ENCODE results near the gene IGF2R.

The IGF2R gene

GRCh38 chr6:160013987-160014868 lies 45.3 kb downstream of the IGF2R start:
- Histone ChIP-seq H3K27ac (no peak overlapping the region), H3K9me3 (replicated peaks in 1 of 11) (peaks cover 9 to 33% (median 28%) of the 10 kb centered on the region in 11 experiments; a peak in 20 of 22 replicates), H3K9ac (no peak overlapping the region), H3K4me2 (peak overlapping the region in 2 of 11 experiments; percentile 10 to 24; a peak in 2 of 22 replicates), H3K4me1 (peaks cover 0 to 49% (median 7%) of the 10 kb centered on the region in 10 experiments; a peak in 11 of 20 replicates), H3K4me3 (no peak overlapping the region), H3K36me3 (peaks cover 68 to 97% (median 87%) of the 10 kb centered on the region in 11 experiments), H3K27me3 (no peaks in the 10 kb centered on the region), H4K20me1 (peaks cover 0 to 76% (median 3%) of the 10 kb centered on the region in 11 experiments; a peak in 8 of 22 replicates)
- TF ChIP-seq Cebpa-rat (IDR thresholded peaks at IDR 0.05) = no peak

- Histone ChIP-seq H3K4me2 (no peak overlapping the region), H3K9me3 (replicated peaks in 1 of 11) (peaks cover 8 to 39% (median 28%) of the 10 kb centered on the region in 11 experiments; a peak in 20 of 22 replicates), H3K4me1 (peaks cover 0 to 52% (median 7%) of the 10 kb centered on the region in 10 experiments; a peak in 11 of 20 replicates), H3K27ac (no peak overlapping the region), H4K20me1 (peaks cover 0 to 70% (median 3%) of the 10 kb centered on the region in 11 experiments; a peak in 8 of 22 replicates), H3K9ac (no peak overlapping the region), H3K36me3 (peaks cover 63 to 97% (median 85%) of the 10 kb centered on the region in 11 experiments), H3K27me3 (no peaks in the 10 kb centered on the region), H3K4me3 (no peak overlapping the region)
- no peak for TF ChIP-seq Cebpa-rat (IDR thresholded peaks at IDR 0.05)
Observed at GRCh38 chr6:160014869-160015182, 45.9 kb downstream of the IGF2R start.

- H3K27ac ChIP-seq = no peak overlapping the region
- no peaks in the 10 kb centered on the region for H3K27me3 ChIP-seq
- H3K9ac ChIP-seq = no peak overlapping the region
- H3K4me3 ChIP-seq = no peak overlapping the region
- H4K20me1 ChIP-seq = peaks cover 0 to 58% (median 0%) of the 10 kb centered on the region in 11 experiments; a peak in 8 of 22 replicates
- peaks cover 0 to 52% (median 7%) of the 10 kb centered on the region in 10 experiments; a peak in 11 of 20 replicates for H3K4me1 ChIP-seq
- H3K4me2 ChIP-seq = peak overlapping the region in 2 of 11 experiments; percentile 7 to 27; a peak in 2 of 22 replicates
- TF ChIP-seq Cebpa-rat (IDR thresholded peaks at IDR 0.05) = no peak
- H3K9me3 ChIP-seq (replicated peaks in 1 of 11) = peaks cover 8 to 42% (median 28%) of the 10 kb centered on the region in 11 experiments; a peak in 20 of 22 replicates
- H3K36me3 ChIP-seq = peaks cover 51 to 93% (median 79%) of the 10 kb centered on the region in 11 experiments
Observed at GRCh38 chr6:160015778-160016684, 47.1 kb downstream of the IGF2R start.

- H3K27ac ChIP-seq = no peak overlapping the region
- TF ChIP-seq Cebpa-rat (IDR thresholded peaks at IDR 0.05) = no peak
- H4K20me1 ChIP-seq = peaks cover 0 to 51% (median 5%) of the 10 kb centered on the region in 11 experiments; a peak in 10 of 22 replicates
- H3K9me3 ChIP-seq (replicated peaks in 1 of 11) = peaks cover 0 to 22% (median 0%) of the 10 kb centered on the region in 11 experiments; a peak in 7 of 22 replicates
- no peaks in the 10 kb centered on the region for H3K27me3 ChIP-seq
- peaks cover 46 to 87% (median 69%) of the 10 kb centered on the region in 11 experiments for H3K36me3 ChIP-seq
- peaks cover 0 to 24% (median 0%) of the 10 kb centered on the region in 10 experiments; a peak in 5 of 20 replicates for H3K4me1 ChIP-seq
- no peak overlapping the region for H3K4me2 ChIP-seq
- no peak overlapping the region for H3K4me3 ChIP-seq
- no peak overlapping the region for H3K9ac ChIP-seq
Observed at GRCh38 chr6:160022101-160022500, 53.2 kb downstream of the IGF2R start.

GRCh38 chr6:160022793-160023192 lies 53.9 kb downstream of the IGF2R start:
- no peak overlapping the region for H3K9ac ChIP-seq
- H3K4me2 ChIP-seq = no peak overlapping the region
- no peaks in the 10 kb centered on the region for H3K27me3 ChIP-seq
- no peak overlapping the region for H3K27ac ChIP-seq
- no peak for TF ChIP-seq Cebpa-rat (IDR thresholded peaks at IDR 0.05)
- peaks cover 0 to 16% (median 0%) of the 10 kb centered on the region in 11 experiments; a peak in 6 of 22 replicates for H3K9me3 ChIP-seq (replicated peaks in 1 of 11)
- H4K20me1 ChIP-seq = peaks cover 0 to 58% (median 5%) of the 10 kb centered on the region in 11 experiments; a peak in 11 of 22 replicates
- H3K4me3 ChIP-seq = no peak overlapping the region
- peaks cover 0 to 17% (median 4%) of the 10 kb centered on the region in 10 experiments; a peak in 12 of 20 replicates for H3K4me1 ChIP-seq
- peaks cover 53 to 87% (median 69%) of the 10 kb centered on the region in 11 experiments for H3K36me3 ChIP-seq

- H3K4me2 ChIP-seq = no peak overlapping the region
- H3K4me1 ChIP-seq = peaks cover 0 to 23% (median 14%) of the 10 kb centered on the region in 10 experiments; a peak in 16 of 20 replicates
- no peak overlapping the region for H3K27ac ChIP-seq
- H3K36me3 ChIP-seq = peaks cover 59 to 92% (median 70%) of the 10 kb centered on the region in 11 experiments
- TF ChIP-seq Cebpa-rat (IDR thresholded peaks at IDR 0.05) = peak in 4 of 11 experiments; percentile 6 to 68 (median 34); a peak in 2 of 22 replicates
- no peak overlapping the region for H3K9ac ChIP-seq
- H3K9me3 ChIP-seq (replicated peaks in 1 of 11) = peaks cover 0 to 12% (median 0%) of the 10 kb centered on the region in 11 experiments; a peak in 4 of 22 replicates
- no peak overlapping the region for H3K4me3 ChIP-seq
- peaks cover 0 to 72% (median 5%) of the 10 kb centered on the region in 11 experiments; a peak in 12 of 22 replicates for H4K20me1 ChIP-seq
- H3K27me3 ChIP-seq = no peaks in the 10 kb centered on the region
Observed at GRCh38 chr6:160024152-160024551, 55.3 kb downstream of the IGF2R start.

- Histone ChIP-seq H3K4me1 (peaks cover 0 to 42% (median 30%) of the 10 kb centered on the region in 10 experiments; a peak in 16 of 20 replicates), H3K9me3 (replicated peaks in 1 of 11) (no peaks in the 10 kb centered on the region), H3K4me3 (no peak overlapping the region), H3K36me3 (peaks cover 73 to 100% (median 91%) of the 10 kb centered on the region in 11 experiments), H3K9ac (no peak overlapping the region), H3K27ac (no peak overlapping the region; a peak in 1 of 22 replicates), H4K20me1 (peaks cover 0 to 100% (median 19%) of the 10 kb centered on the region in 11 experiments; a peak in 14 of 22 replicates), H3K27me3 (no peaks in the 10 kb centered on the region), H3K4me2 (no peak overlapping the region)
- TF ChIP-seq Cebpa-rat (IDR thresholded peaks at IDR 0.05) = no peak
Observed at GRCh38 chr6:160027076-160027475, 58.2 kb downstream of the IGF2R start.

- Histone ChIP-seq H3K9ac (no peak overlapping the region; a peak in 1 of 22 replicates), H3K4me3 (no peak overlapping the region), H3K9me3 (replicated peaks in 1 of 11) (no peaks in the 10 kb centered on the region), H3K27me3 (no peaks in the 10 kb centered on the region), H3K4me1 (peaks cover 0 to 42% (median 30%) of the 10 kb centered on the region in 10 experiments; a peak in 16 of 20 replicates), H4K20me1 (peaks cover 0 to 100% (median 18%) of the 10 kb centered on the region in 11 experiments; a peak in 14 of 22 replicates), H3K4me2 (peak overlapping the region in 7 of 11 experiments; percentile 4 to 63 (median 54); a peak in 12 of 22 replicates), H3K27ac (peak overlapping the region in 3 of 11 experiments; percentile 17 to 60 (median 32); a peak in 4 of 22 replicates), H3K36me3 (peaks cover 77 to 100% (median 96%) of the 10 kb centered on the region in 11 experiments)
- TF ChIP-seq Cebpa-rat (IDR thresholded peaks at IDR 0.05) = no peak
Observed at GRCh38 chr6:160027931-160028330, 59.0 kb downstream of the IGF2R start.

Measured in BLaER1 treated with 17β-estradiol and CSF1 and Interleukin-3, amounts not matched to agents 10 nM and 100 nM (cell line).